ENCODE measurements around the gene OLR1.

DNA sequence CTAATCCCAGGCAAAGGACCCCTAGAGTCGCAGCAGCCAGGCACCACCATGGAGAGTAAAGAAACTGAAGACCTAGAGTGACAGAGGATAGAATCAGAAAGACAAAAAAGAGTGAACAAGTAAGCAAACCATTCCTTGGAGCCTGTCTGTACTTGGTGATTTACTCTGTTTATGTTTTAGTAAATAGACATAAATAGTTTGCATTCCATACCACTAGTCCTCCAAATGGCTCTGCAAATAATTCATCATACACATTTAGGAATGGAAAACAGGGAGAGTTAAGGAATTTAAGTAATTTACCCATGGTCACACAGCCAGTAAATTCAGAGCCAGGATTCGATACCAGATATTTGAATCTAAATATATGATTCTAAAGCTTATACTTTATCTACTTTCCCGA, 2.8 kb downstream of the OLR1 start:
- TF ChIP-seq, protein P1, sequence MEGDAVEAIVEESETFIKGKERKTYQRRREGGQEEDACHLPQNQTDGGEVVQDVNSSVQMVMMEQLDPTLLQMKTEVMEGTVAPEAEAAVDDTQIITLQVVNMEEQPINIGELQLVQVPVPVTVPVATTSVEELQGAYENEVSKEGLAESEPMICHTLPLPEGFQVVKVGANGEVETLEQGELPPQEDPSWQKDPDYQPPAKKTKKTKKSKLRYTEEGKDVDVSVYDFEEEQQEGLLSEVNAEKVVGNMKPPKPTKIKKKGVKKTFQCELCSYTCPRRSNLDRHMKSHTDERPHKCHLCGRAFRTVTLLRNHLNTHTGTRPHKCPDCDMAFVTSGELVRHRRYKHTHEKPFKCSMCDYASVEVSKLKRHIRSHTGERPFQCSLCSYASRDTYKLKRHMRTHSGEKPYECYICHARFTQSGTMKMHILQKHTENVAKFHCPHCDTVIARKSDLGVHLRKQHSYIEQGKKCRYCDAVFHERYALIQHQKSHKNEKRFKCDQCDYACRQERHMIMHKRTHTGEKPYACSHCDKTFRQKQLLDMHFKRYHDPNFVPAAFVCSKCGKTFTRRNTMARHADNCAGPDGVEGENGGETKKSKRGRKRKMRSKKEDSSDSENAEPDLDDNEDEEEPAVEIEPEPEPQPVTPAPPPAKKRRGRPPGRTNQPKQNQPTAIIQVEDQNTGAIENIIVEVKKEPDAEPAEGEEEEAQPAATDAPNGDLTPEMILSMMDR (IDR thresholded peaks at IDR 0.05; ENCODE audit: extremely low read depth in 1 of 2, insufficient read depth in 1 of 2, low read depth in 1 of 2, low read length in 2 of 2): no peak
- TF ChIP-seq EZH2 (IDR thresholded peaks at IDR 0.05; ENCODE audit: borderline replicate concordance, low read depth, low read length, severe bottlenecking) (no peak), POLR2AphosphoS5 (IDR thresholded peaks at IDR 0.05; ENCODE audit: insufficient read depth, low read depth, low read length) (no peak), POLR2A (IDR thresholded peaks at IDR 0.05; ENCODE audit: low read depth, low read length) (no peak)

Measured in endothelial cell of umbilical vein (primary cell).